ENCODE measurements around the gene MAN2B2.
"Not testable (repeated sequence)": the region's sequence is repeated elsewhere in the genome, so short reads cannot be mapped to it uniquely, and the experiment has no call there.

Gene MAN2B2

DNA sequence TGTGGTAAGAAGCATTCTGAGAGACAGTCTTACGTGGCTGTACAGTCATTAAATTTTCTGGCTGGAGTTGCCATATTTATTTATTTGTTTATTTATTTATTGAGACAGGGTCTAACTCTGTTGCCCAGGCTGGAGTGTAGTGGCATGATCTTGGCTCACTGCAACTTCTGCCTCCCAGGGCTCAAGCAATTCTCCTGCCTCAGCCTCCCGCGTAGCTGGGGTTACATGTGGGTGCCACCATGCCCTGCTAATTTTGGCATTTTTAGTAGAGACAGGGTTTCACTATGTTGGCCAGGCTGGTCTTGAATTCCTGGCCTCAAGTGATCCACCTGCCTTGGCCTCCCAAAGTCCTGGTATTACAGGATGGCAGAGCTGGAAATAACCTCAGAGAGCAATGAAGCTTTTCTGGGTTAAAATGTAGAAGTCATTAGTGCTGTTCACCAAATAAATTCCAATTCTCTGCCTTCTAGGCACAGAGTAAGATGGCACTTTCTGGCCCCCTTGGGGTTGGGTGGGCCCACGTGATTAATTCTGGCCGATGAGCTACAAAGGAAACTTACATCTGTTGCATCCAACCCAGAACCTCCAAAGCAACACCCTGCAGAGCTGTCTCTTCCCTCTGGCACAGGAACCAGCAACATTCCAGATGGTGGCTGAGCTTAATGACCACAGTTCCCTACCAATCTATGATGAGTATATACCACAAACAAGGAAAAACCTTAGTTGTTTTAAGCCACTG, 70.0 kb downstream of the MAN2B2 start:
- DNase-seq = no peak

- DNase-seq = no peak
Measured at GRCh38 chr4:6647169-6647568, 72.2 kb downstream of the MAN2B2 start.

GRCh38 chr4:6647582-6648230, 72.7 kb downstream of the MAN2B2 start:
- no peak for DNase-seq

GRCh38 chr4:6649216-6649615, 74.2 kb downstream of the MAN2B2 start:
- DNase-seq = no peak

- DNase-seq = not testable (repeated sequence)
Measured at GRCh38 chr4:6654211-6654610, 79.2 kb downstream of the MAN2B2 start.

DNA sequence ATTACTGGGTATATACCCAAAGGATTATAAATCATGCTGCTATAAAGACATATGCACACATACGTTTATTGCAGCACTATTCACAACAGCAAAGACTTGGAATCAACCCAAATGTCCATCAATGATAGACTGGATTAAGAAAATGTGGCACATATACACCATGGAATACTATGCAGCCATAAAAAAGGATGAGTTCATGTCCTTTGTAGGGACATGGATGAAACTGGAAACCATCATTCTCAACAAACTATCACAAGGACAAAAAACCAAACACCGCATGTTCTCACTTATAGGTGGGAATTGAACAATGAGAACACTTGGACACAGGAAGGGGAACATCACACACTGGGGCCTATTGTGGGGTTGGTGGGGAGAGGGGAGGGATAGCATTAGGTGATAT, 80.3 kb downstream of the MAN2B2 start:
- not testable (repeated sequence) for DNase-seq

DNA sequence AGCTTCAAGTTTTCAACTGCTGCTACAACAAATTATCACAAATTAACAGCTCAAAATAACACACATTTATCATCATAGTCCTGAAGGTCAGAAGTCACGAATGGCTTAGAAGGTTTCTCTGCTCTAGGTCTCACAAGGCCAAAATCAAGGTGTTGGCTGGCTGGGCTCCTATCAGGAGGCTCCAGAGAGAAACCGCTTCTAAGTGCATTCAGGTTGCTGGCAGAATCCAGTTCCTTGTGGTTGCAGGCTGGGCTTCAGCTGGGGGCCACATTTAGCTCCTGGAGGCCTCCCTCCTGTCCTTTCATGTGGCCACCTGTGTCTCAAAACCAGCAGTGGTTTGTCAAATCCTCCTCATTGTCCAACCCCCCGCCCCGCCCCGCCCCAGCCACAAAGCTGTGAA, 80.9 kb downstream of the MAN2B2 start:
- DNase-seq = peak; percentile 67

GRCh38 chr4:6657242-6658208, 82.5 kb downstream of the MAN2B2 start:
- DNase-seq = peak; percentile 2

DNA sequence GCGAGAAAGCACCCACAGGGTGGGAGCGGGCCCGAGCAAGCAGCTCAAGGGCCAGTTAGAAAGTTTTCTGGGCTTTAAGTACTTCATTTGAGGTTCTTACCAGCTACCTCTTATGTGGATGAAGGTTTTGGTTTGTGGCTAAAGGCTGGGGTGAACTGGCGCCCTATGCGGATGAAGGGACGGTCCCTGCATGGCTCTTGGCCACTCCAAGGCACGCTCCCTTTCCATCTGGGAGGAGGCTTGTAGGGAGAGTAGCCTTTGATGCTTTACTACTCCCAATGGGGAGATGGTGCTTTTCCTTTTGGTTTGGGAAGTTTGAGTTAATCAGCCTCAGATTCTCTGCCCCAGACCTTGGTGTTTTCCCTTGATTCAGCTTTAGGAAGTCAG, 83.2 kb downstream of the MAN2B2 start:
- peak; percentile 3 for DNase-seq

DNA sequence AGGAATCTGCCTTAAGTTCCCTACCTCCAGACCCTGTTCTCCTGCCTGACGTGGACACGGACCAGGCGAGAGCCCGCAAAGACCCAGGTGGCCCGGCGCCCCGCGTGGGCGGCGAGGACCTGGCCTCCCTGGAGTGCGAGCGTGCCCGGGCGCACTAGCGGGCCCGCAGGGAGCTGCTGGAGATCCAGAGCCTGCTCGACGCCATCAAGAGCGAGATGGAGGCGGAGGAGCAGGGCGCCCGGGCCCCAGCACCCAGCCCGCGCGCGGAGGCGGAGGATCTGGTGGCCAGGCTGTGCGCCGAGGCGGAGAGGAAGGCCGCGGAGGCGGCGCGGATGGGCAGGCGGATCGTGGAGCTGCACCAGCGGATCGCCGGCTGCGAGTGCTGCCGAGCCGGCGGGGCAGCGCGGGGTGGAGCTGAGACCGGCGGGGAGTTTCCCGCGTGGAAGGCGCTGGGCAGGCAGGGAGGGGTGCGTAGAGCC, 83.6 kb downstream of the MAN2B2 start:
- peak; percentile 39 for DNase-seq

- peak; percentile 6 for DNase-seq
Measured at GRCh38 chr4:6659897-6660296, 84.9 kb downstream of the MAN2B2 start.

GRCh38 chr4:6660430-6660829, 85.4 kb downstream of the MAN2B2 start:
- DNase-seq = peak; percentile 0

DNA sequence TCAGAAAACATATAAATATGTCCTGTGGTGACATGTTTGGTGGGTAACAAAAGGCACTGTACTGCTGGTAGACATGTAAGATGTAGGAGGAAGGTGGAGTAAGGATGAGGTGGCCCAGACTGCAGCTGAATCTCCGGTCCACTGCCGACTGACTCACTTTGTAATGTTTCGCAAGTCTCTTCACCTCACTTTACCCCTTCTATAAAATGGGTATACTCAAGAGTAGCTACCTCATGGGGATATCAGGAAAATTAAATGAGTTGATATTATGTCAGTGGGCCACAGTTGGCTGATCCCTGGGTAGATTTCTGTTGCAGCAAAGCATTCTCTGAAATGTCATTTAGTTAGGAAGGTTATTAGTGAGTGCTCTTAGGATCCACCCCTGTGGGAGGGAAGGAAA, 87.6 kb downstream of the MAN2B2 start:
- DNase-seq = peak; percentile 0

- peak; percentile 20 for DNase-seq
Measured at GRCh38 chr4:6663596-6664393, 88.8 kb downstream of the MAN2B2 start.

- DNase-seq = peak; percentile 0
Measured at GRCh38 chr4:6665320-6665654, 90.3 kb downstream of the MAN2B2 start.

GRCh38 chr4:6668391-6668790, 93.4 kb downstream of the MAN2B2 start:
- DNase-seq = peak; percentile 0

GRCh38 chr4:6671648-6672047, 96.7 kb downstream of the MAN2B2 start:
- DNase-seq = no peak

- DNase-seq = no peak
Measured at GRCh38 chr4:6672131-6672530, 97.1 kb downstream of the MAN2B2 start.

GRCh38 chr4:6672541-6673190, 97.7 kb downstream of the MAN2B2 start:
- not testable (repeated sequence) for DNase-seq

All from hematopoietic multipotent progenitor cell treated with erythropoietin and hydrocortisone succinate and interleukin-3 and kit ligand, for 6 days (in vitro differentiated cells).